Measurements from ENCODE around the gene KRT13.

The KRT13 gene

GRCh38 chr17:41496803-41497484 lies 8.5 kb downstream of the KRT13 start:
- H3K4me3 Mint-ChIP-seq: peak overlapping the region in 1 of 2 donors; percentile 27
- no peaks in the 10 kb centered on the region for H3K9me3 Mint-ChIP-seq
- no peaks in the 10 kb centered on the region for H3K27me3 Mint-ChIP-seq
- H3K27ac Mint-ChIP-seq: peak overlapping the region in 1 of 2 donors; percentile 20
- ATAC-seq (peak; percentile 98), DNase-seq (peak; percentile 74 to 83)
- peaks cover 14% of the 10 kb centered on the region for H3K4me1 Mint-ChIP-seq

GRCh38 chr17:41494524-41494923 lies 10.9 kb downstream of the KRT13 start:
- peak overlapping the region in 1 of 2 donors; percentile 35 for H3K27ac Mint-ChIP-seq
- no peaks in the 10 kb centered on the region for H3K27me3 Mint-ChIP-seq

DNA sequence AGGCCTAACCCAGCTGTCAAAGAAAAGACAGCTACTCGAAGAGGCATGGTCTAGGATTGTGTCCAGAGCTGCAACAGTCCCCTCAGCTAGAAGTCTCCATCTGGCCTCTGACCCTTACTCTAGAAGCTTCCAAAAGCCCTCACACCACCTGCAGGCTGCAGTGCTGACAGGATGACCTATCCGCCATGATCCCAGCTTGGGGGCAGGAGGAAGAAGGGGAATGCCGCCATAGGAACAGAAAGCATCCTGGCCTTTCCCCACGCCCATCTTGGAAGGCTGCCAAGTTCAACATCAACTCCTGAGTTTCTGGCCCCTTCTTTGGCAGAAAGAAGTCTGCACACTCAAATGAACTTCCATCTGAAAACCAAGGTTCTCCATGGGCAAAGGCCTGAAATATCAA lies 12.6 kb downstream of the KRT13 start:
- no peak overlapping the region for H3K27ac Mint-ChIP-seq
- no peaks in the 10 kb centered on the region for H3K9me3 Mint-ChIP-seq
- no peaks in the 10 kb centered on the region for H3K27me3 Mint-ChIP-seq
- no peak overlapping the region for H3K4me3 Mint-ChIP-seq
- ATAC-seq (no peak), DNase-seq (no peak)
- H3K4me1 Mint-ChIP-seq: peaks cover 9% of the 10 kb centered on the region

More at GRCh38 chr17:41494524-41494923, 10.9 kb downstream of the KRT13 start:
- ATAC-seq (no peak), DNase-seq (no peak)
- H3K4me3 Mint-ChIP-seq: no peak overlapping the region
- H3K9me3 Mint-ChIP-seq: no peaks in the 10 kb centered on the region
- H3K4me1 Mint-ChIP-seq: peaks cover 9% of the 10 kb centered on the region

DNA sequence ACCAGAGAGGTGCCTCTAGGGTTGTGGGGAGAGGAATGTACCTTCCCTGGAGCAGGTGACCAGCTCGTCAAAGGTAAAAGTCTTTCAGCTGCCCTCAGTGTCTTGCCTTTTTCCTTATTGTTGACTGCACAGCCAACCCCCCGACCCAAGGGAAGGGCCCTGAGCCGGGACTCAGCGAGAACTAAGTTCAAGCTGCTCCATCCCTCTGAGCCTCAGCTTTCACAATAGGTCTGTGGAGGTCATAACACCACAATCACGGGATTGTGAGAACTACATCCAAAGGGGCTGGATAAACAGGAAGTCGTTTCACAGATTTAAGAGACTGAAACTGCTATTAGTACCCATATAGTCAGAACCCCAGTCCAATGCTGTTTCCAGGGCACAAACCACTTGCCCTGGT lies 13.1 kb downstream of the KRT13 start:
- no peak overlapping the region for H3K4me3 Mint-ChIP-seq
- no peak for DNase-seq
- H3K4me1 Mint-ChIP-seq: peaks cover 9% of the 10 kb centered on the region
- H3K27me3 Mint-ChIP-seq: no peaks in the 10 kb centered on the region
- ATAC-seq: no peak
- H3K9me3 Mint-ChIP-seq: no peaks in the 10 kb centered on the region
- peak overlapping the region in 1 of 2 donors; percentile 55 for H3K27ac Mint-ChIP-seq

- no peak overlapping the region for H3K4me3 Mint-ChIP-seq
- peaks cover 2% of the 10 kb centered on the region for H3K27me3 Mint-ChIP-seq
- no peaks in the 10 kb centered on the region for H3K9me3 Mint-ChIP-seq
- H3K27ac Mint-ChIP-seq: peak overlapping the region in 1 of 2 donors; percentile 61
- ATAC-seq: no peak
- no peak for DNase-seq
- peaks cover under 1% of the 10 kb centered on the region for H3K4me1 Mint-ChIP-seq
Measured at GRCh38 chr17:41491476-41491875, 13.9 kb downstream of the KRT13 start.

- Mint-ChIP-seq H3K4me3 (no peak overlapping the region), H3K27ac (no peak overlapping the region)
- no peak for ATAC-seq
Measured at GRCh38 chr17:41490000-41490990, 15.1 kb downstream of the KRT13 start.

GRCh38 chr17:41489531-41489930 lies 15.9 kb downstream of the KRT13 start, which contains the start of gene KRT36:
KRT36 (minus strand) TSS chr17:41489910; CDS start chr17:41489864, 46 bp downstream.
- Mint-ChIP-seq H3K27ac (no peak within 1 kb of the TSS), H3K9me3 (no peaks in the 10 kb centered on the region), H3K27me3 (peaks cover 9% of the 10 kb centered on the region), H3K4me1 (no peaks in the 10 kb centered on the region), H3K4me3 (no peak within 1 kb of the TSS)
- DNase-seq (no peak), ATAC-seq (no peak)

More at GRCh38 chr17:41490000-41490990, 15.1 kb downstream of the KRT13 start:
- peaks cover 9% of the 10 kb centered on the region for H3K27me3 Mint-ChIP-seq
- no peaks in the 10 kb centered on the region for H3K9me3 Mint-ChIP-seq
- no peaks in the 10 kb centered on the region for H3K4me1 Mint-ChIP-seq
- no peak for DNase-seq

DNA sequence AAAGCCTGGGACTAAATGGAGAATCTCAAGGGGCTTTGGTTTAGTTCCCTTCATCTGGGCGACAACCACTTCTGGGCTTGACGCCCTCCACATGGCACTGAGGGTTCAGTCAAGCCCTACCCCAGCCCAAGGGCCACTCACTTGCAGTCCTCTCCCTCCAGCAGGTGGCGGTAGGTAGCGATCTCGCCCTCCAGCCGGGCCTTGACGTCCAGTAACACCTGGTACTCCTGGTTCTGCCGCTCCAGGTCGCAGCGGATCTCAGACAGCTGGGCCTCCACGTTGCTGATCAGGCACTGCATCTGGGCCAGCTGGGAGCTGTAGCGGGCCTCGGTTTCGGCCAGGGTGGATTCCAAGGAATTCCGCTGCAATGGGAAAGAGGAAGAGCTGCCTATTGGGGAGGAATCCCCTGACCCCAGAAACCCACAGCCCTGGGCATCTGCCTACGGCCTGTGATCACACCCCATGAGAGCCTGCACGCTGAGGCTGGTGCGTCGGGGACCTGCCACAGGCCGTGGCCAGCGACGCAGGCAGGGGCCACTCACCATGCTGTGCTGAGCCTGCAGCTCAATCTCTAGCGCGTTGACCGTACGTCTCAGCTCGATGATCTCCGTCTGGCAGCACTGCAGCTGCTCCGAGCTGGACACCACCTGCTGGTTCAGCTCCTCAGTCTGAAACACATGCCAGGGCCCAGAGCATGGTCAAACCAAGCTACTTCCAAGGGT lies 18.4 kb downstream of the KRT13 start:
- ATAC-seq (peak; percentile 49), DNase-seq (peak; percentile 25 to 28)
- Mint-ChIP-seq H3K27ac (no peak overlapping the region), H3K4me3 (no peak overlapping the region), H3K9me3 (no peaks in the 10 kb centered on the region), H3K27me3 (peaks cover 9% of the 10 kb centered on the region), H3K4me1 (no peaks in the 10 kb centered on the region)

- ATAC-seq: no peak
- Mint-ChIP-seq H3K27ac (no peak overlapping the region), H3K9me3 (no peaks in the 10 kb centered on the region), H3K4me3 (no peak overlapping the region), H3K27me3 (peaks cover 9% of the 10 kb centered on the region), H3K4me1 (no peaks in the 10 kb centered on the region)
- DNase-seq: no peak
Measured at GRCh38 chr17:41486316-41486715, 19.1 kb downstream of the KRT13 start.

GRCh38 chr17:41484920-41485904 lies 20.2 kb downstream of the KRT13 start:
- peaks cover 9% of the 10 kb centered on the region for H3K27me3 Mint-ChIP-seq
- no peak for DNase-seq
- H3K4me3 Mint-ChIP-seq: no peak overlapping the region
- no peaks in the 10 kb centered on the region for H3K4me1 Mint-ChIP-seq
- ATAC-seq: no peak
- no peak overlapping the region for H3K27ac Mint-ChIP-seq
- H3K9me3 Mint-ChIP-seq: no peaks in the 10 kb centered on the region

GRCh38 chr17:41483991-41484826 lies 21.2 kb downstream of the KRT13 start:
- Mint-ChIP-seq H3K27ac (no peak overlapping the region), H3K9me3 (no peaks in the 10 kb centered on the region), H3K27me3 (peaks cover 9% of the 10 kb centered on the region), H3K4me3 (no peak overlapping the region), H3K4me1 (no peaks in the 10 kb centered on the region)
- ATAC-seq (peak; percentile 9), DNase-seq (no peak)

DNA sequence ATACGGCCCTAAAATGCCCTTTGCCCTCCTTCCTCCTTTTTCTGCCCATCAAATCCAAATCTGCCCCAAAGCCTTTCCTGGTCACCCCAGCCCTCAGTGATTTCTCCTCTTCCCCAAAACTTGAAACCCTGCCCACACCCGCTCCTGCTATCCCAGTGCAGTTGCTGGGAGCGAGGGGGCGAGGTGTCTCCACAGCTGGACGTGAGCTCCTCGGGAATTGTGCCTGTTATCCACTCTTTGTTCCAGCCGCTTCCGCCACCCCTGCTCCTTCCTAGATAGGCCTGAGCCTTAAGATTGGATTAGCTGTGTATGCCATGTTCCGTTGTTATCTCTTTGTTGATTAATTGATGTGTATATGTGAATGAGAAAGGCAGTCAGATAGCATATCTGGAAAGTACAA lies 21.9 kb downstream of the KRT13 start:
- H3K4me1 Mint-ChIP-seq: no peaks in the 10 kb centered on the region
- ATAC-seq: no peak
- DNase-seq: no peak
- no peak overlapping the region for H3K27ac Mint-ChIP-seq
- H3K9me3 Mint-ChIP-seq: no peaks in the 10 kb centered on the region
- H3K27me3 Mint-ChIP-seq: peaks cover 9% of the 10 kb centered on the region
- no peak overlapping the region for H3K4me3 Mint-ChIP-seq

- no peak for DNase-seq
- no peak for ATAC-seq
- Mint-ChIP-seq H3K4me1 (no peaks in the 10 kb centered on the region), H3K4me3 (no peak within 1 kb of the TSS), H3K9me3 (no peaks in the 10 kb centered on the region), H3K27me3 (peaks cover 2% of the 10 kb centered on the region), H3K27ac (peak within 1 kb of the TSS in 1 of 2 donors; percentile 75)
Measured at GRCh38 chr17:41481036-41481435, 24.4 kb downstream of the KRT13 start, which contains the start of gene KRT35. KRT35 (minus strand) TSS chr17:41481151; CDS start chr17:41481097, 54 bp downstream.

- Mint-ChIP-seq H3K27me3 (no peaks in the 10 kb centered on the region), H3K9me3 (no peaks in the 10 kb centered on the region), H3K27ac (no peak overlapping the region), H3K4me1 (no peaks in the 10 kb centered on the region), H3K4me3 (no peak overlapping the region)
- no peak for ATAC-seq
- DNase-seq: no peak
Measured at GRCh38 chr17:41480581-41480980, 24.8 kb downstream of the KRT13 start.

Data from stimulated activated naive CD8-positive, alpha-beta T cell treated with anti-CD3 and anti-CD28 coated beads, Interleukin-15, amount 100 ng/mL, for 72 hours (primary cell).